ENCODE results near the gene RPRD2.

GRCh38 chr1:150365941-150366340 is 2.0 kb downstream of the RPRD2 start:
- TF ChIP-seq, protein P1, sequence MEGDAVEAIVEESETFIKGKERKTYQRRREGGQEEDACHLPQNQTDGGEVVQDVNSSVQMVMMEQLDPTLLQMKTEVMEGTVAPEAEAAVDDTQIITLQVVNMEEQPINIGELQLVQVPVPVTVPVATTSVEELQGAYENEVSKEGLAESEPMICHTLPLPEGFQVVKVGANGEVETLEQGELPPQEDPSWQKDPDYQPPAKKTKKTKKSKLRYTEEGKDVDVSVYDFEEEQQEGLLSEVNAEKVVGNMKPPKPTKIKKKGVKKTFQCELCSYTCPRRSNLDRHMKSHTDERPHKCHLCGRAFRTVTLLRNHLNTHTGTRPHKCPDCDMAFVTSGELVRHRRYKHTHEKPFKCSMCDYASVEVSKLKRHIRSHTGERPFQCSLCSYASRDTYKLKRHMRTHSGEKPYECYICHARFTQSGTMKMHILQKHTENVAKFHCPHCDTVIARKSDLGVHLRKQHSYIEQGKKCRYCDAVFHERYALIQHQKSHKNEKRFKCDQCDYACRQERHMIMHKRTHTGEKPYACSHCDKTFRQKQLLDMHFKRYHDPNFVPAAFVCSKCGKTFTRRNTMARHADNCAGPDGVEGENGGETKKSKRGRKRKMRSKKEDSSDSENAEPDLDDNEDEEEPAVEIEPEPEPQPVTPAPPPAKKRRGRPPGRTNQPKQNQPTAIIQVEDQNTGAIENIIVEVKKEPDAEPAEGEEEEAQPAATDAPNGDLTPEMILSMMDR (conservative IDR thresholded peaks at IDR 0.05; ENCODE audit: low read depth in 2 of 2) = no peak
- no peak for TF ChIP-seq POLR2AphosphoS5 (IDR thresholded peaks at IDR 0.05; ENCODE audit: low read depth)
